ENCODE results near the gene WDFY4.

Gene WDFY4

GRCh38 chr10:48792687-48793096, 108.0 kb downstream of the WDFY4 start:
- DNase-seq (ENCODE audit: low read depth), result no peak

GRCh38 chr10:48794074-48794473, 109.4 kb downstream of the WDFY4 start:
- DNase-seq (ENCODE audit: low read depth), result no peak

GRCh38 chr10:48796713-48797245, 112.1 kb downstream of the WDFY4 start:
- no peak for DNase-seq (ENCODE audit: low read depth)

- no peak for DNase-seq (ENCODE audit: low read depth)
Measured at GRCh38 chr10:48797830-48798229, 113.2 kb downstream of the WDFY4 start.

- no peak for DNase-seq (ENCODE audit: low read depth)
Measured at GRCh38 chr10:48798481-48799254, 114.0 kb downstream of the WDFY4 start.

GRCh38 chr10:48799341-48800006, 114.8 kb downstream of the WDFY4 start:
- no peak for DNase-seq (ENCODE audit: low read depth)

GRCh38 chr10:48800007-48800675, 115.5 kb downstream of the WDFY4 start:
- DNase-seq (ENCODE audit: low read depth), result no peak

GRCh38 chr10:48801001-48801421, 116.3 kb downstream of the WDFY4 start:
- no peak for DNase-seq (ENCODE audit: low read depth)

GRCh38 chr10:48802611-48803071, 118.0 kb downstream of the WDFY4 start:
- DNase-seq (ENCODE audit: low read depth), result no peak

GRCh38 chr10:48803801-48804584, 119.3 kb downstream of the WDFY4 start:
- DNase-seq (ENCODE audit: low read depth), result no peak

GRCh38 chr10:48804740-48805182, 120.1 kb downstream of the WDFY4 start:
- DNase-seq (ENCODE audit: low read depth), result no peak

- no peak for DNase-seq (ENCODE audit: low read depth)
Measured at GRCh38 chr10:48805411-48805810, 120.7 kb downstream of the WDFY4 start.

- DNase-seq (ENCODE audit: low read depth), result no peak
Measured at GRCh38 chr10:48805848-48806247, 121.2 kb downstream of the WDFY4 start.

- DNase-seq (ENCODE audit: low read depth), result no peak
Measured at GRCh38 chr10:48806342-48806741, 121.7 kb downstream of the WDFY4 start.

GRCh38 chr10:48807791-48808470, 123.3 kb downstream of the WDFY4 start:
- DNase-seq (ENCODE audit: low read depth), result no peak

GRCh38 chr10:48809261-48809660, 124.6 kb downstream of the WDFY4 start:
- DNase-seq (ENCODE audit: low read depth), result no peak

- DNase-seq (ENCODE audit: low read depth), result no peak
Measured at GRCh38 chr10:48811461-48811860, 126.8 kb downstream of the WDFY4 start.

- DNase-seq (ENCODE audit: low read depth), result no peak
Measured at GRCh38 chr10:48811917-48812316, 127.2 kb downstream of the WDFY4 start.

GRCh38 chr10:48813291-48813690, 128.6 kb downstream of the WDFY4 start:
- DNase-seq (ENCODE audit: low read depth), result no peak

- no peak for DNase-seq (ENCODE audit: low read depth)
Measured at GRCh38 chr10:48813825-48814224, 129.2 kb downstream of the WDFY4 start.

- no peak for DNase-seq (ENCODE audit: low read depth)
Measured at GRCh38 chr10:48814933-48815332, 130.3 kb downstream of the WDFY4 start.
